Activated naive CD4-positive, alpha-beta T cell treated with anti-CD3 and anti-CD28 coated beads, Interleukin-2, amount 50 U/mL, for 24 hours (primary cell): ENCODE data around the gene TMEM95.
"Not testable (repeated sequence)": the region's sequence is repeated elsewhere in the genome, so short reads cannot be mapped to it uniquely, and the experiment has no call there.

ENCODE experiments used
- H3K27ac Mint-ChIP-seq: one replicate; pipeline ENCODE4 v1.8.0; 2021; ENCODE audit warnings: mild to moderate bottlenecking, mixed read lengths
- H3K27me3 Mint-ChIP-seq: one replicate; pipeline ENCODE4 v1.8.0; 2021; ENCODE audit warnings: mixed read lengths
- H3K36me3 Mint-ChIP-seq: one replicate; pipeline ENCODE4 v1.8.0; 2021; ENCODE audit warnings: mixed read lengths
- H3K4me1 Mint-ChIP-seq: one replicate; pipeline ENCODE4 v1.8.0; 2021; ENCODE audit warnings: mixed read lengths
- H3K4me3 Mint-ChIP-seq: one replicate; pipeline ENCODE4 v1.8.0; 2021; ENCODE audit warnings: mild to moderate bottlenecking, mixed read lengths
- H3K9me3 Mint-ChIP-seq: one replicate; pipeline ENCODE4 v1.8.0; 2021; ENCODE audit warnings: mixed read lengths

TMEM95 gene

DNA sequence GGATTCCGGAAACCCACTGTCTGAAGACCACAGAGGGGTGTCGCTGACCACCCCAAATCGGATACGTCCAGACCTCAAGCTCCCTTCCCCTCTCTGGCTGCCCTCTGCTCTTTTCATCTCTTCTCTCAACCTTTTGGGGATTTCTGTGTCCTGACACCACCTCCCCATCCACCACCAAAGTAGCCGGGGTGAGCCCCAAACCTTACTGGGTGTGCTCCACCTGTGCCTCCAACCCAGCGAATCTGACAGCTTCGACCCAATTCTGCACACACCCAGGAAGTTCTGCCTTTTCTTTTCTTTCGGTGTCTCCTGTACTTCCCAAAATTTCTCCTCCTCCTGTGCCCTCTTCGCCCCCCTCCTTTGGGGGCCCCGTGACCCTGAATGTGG is 2.5 kb upstream of the TMEM95 start:
- no peaks in the 10 kb centered on the region for H3K36me3 Mint-ChIP-seq
- peaks cover 22% of the 10 kb centered on the region for H3K4me1 Mint-ChIP-seq
- peak overlapping the region; percentile 86 for H3K4me3 Mint-ChIP-seq
- no peaks in the 10 kb centered on the region for H3K9me3 Mint-ChIP-seq
- peak overlapping the region; percentile 89 for H3K27ac Mint-ChIP-seq
- no peaks in the 10 kb centered on the region for H3K27me3 Mint-ChIP-seq

DNA sequence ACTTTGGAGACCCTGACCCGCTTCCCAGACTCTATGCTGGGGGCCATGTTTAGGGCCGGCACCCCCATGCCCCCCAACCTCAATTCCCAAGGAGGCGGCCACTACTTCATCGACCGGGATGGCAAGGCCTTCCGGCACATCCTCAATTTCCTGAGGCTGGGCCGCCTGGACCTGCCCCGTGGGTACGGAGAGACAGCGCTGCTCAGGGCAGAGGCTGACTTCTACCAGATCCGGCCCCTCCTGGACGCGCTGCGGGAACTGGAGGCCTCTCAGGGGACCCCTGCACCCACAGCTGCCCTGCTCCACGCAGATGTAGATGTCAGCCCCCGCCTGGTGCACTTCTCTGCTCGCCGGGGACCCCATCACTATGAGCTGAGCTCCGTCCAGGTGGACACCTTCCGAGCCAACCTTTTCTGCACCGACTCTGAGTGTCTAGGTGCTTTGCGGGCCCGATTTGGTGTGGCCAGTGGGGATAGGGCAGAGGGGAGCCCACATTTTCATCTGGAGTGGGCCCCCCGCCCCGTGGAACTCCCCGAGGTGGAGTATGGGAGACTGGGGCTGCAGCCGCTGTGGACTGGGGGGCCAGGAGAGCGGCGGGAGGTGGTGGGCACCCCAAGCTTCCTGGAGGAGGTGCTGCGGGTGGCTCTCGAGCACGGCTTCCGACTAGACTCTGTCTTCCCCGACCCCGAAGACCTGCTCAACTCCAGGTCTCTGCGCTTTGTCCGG is 1.9 kb upstream of the TMEM95 start:
- H3K4me1 Mint-ChIP-seq: peaks cover 22% of the 10 kb centered on the region
- H3K4me3 Mint-ChIP-seq: peak overlapping the region; percentile 86
- no peaks in the 10 kb centered on the region for H3K9me3 Mint-ChIP-seq
- H3K27me3 Mint-ChIP-seq: no peaks in the 10 kb centered on the region
- H3K36me3 Mint-ChIP-seq: no peaks in the 10 kb centered on the region
- H3K27ac Mint-ChIP-seq: peak overlapping the region; percentile 89

DNA sequence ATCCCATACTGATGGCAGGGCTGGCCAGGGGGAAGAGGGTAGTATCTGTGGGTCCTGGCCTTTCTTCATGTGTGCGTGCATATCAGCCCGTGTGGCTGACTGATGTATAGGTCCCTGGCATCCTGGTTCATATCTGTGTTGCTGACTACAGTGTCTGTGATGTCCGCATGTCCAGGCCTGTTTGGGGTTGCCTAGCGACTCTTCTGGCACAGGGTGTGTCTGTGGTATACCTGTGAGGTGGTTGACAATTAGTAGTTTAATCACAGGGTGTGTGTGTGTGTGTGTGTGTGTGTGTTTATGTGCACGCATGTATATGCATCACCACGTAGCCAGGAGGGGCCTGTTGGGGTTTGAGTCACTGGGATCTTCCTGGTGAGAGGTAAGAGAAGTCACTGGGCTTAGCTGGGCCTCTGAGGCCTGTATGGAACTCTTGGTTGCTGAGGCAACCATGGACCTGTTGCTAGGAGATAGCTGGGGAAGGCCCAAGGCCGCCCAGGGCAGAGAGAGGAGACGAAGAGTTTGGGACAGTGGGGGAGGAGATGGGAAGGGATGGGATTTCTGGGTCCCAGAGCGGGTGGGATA is 603 bp upstream of the TMEM95 start:
- H3K27me3 Mint-ChIP-seq: no peaks in the 10 kb centered on the region
- H3K4me1 Mint-ChIP-seq: peaks cover 22% of the 10 kb centered on the region
- no peaks in the 10 kb centered on the region for H3K9me3 Mint-ChIP-seq
- no peaks in the 10 kb centered on the region for H3K36me3 Mint-ChIP-seq
- H3K4me3 Mint-ChIP-seq: no peak overlapping the region
- H3K27ac Mint-ChIP-seq: peak overlapping the region; percentile 82

DNA sequence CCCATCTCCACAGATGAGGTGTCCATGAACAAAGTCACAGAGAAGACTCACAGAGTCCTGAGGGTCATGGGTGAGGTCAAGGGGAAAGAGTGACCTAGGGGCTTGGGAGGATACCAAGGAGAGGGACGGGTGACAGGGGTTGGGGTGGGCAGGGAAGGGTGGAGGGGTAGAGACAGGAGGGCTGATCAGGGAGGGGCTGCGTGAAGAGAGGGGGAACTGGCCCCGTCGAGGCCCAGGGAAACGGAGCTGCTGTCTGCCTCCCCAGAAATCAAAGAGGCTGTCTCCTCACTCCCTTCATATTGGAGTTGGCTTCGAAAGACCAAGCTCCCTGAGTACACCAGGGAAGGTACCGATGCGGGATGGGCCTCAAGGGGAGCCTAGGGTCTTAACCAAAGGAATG is 617 bp downstream of the TMEM95 start:
- no peak overlapping the region for H3K27ac Mint-ChIP-seq
- no peak overlapping the region for H3K4me3 Mint-ChIP-seq
- peaks cover 22% of the 10 kb centered on the region for H3K4me1 Mint-ChIP-seq
- H3K27me3 Mint-ChIP-seq: no peaks in the 10 kb centered on the region
- H3K9me3 Mint-ChIP-seq: no peaks in the 10 kb centered on the region
- H3K36me3 Mint-ChIP-seq: no peaks in the 10 kb centered on the region

DNA sequence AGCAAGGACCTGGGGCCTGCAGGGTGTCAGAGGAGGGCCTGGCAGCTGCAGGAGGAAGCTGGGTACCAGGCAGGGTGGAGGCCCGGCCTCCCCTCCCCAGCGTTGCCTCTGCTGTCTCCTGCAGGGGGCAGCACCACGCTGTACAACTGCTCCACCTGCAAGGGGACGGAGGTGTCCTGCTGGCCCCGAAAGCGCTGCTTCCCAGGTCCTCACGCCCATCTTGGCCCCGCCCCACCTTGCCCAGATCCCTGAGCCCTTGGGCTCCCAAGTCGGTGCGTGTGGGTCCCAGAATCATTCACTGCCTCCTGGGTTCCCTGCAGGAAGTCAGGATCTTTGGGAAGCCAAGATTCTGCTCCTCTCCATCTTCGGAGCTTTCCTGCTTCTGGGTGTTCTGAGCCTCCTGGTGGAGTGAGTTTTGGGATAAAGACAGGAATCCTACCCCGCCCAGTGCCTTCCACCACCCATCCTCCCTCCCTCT is 1.2 kb downstream of the TMEM95 start:
- peaks cover 22% of the 10 kb centered on the region for H3K4me1 Mint-ChIP-seq
- H3K27me3 Mint-ChIP-seq: no peaks in the 10 kb centered on the region
- H3K9me3 Mint-ChIP-seq: no peaks in the 10 kb centered on the region
- no peak overlapping the region for H3K4me3 Mint-ChIP-seq
- H3K36me3 Mint-ChIP-seq: no peaks in the 10 kb centered on the region
- no peak overlapping the region for H3K27ac Mint-ChIP-seq

DNA sequence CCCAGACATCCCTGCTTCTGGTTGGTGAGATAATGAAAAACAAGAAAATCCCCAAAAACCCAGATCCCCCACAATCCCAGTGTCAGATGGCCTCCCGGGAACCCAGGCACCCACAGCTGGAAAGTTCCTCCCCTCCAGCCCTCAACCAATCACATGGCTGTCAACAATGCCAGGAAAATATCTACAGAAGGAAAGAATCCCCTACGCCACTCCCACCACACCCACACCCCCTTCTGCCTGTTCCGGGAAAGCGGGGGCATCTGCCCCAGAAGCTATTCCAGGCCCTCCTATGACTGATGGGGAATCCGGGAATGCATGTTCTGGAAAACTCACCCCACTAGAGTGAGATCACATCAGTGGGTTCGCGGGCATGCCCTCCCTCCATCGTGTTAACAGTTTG is 1.8 kb downstream of the TMEM95 start:
- no peaks in the 10 kb centered on the region for H3K9me3 Mint-ChIP-seq
- no peaks in the 10 kb centered on the region for H3K27me3 Mint-ChIP-seq
- no peak overlapping the region for H3K4me3 Mint-ChIP-seq
- peaks cover 19% of the 10 kb centered on the region for H3K4me1 Mint-ChIP-seq
- no peak overlapping the region for H3K27ac Mint-ChIP-seq
- H3K36me3 Mint-ChIP-seq: no peaks in the 10 kb centered on the region

DNA sequence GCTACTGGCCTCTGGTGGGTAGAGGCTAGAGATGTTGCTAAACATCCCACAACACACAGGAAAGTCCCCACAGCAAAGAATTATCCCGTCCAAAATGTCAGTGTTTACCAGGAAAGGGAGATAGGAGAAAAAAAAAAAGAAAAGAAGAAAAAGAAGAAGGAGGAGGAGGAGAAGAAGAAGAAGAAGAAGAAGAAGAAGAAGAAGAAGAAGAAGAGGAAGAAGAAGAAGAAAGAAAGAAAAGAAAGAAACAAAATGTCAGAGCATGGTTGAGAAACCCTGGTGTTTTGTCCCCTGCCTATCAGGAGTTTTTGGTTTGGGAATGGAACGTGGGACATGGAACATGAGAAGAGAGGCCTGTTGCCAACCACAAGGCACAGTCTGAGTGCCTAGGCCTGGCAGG is 2.4 kb downstream of the TMEM95 start:
- Mint-ChIP-seq H3K9me3 (no peaks in the 10 kb centered on the region), H3K4me3 (no peak overlapping the region), H3K36me3 (no peaks in the 10 kb centered on the region), H3K27me3 (no peaks in the 10 kb centered on the region), H3K27ac (no peak overlapping the region), H3K4me1 (peaks cover 17% of the 10 kb centered on the region)

DNA sequence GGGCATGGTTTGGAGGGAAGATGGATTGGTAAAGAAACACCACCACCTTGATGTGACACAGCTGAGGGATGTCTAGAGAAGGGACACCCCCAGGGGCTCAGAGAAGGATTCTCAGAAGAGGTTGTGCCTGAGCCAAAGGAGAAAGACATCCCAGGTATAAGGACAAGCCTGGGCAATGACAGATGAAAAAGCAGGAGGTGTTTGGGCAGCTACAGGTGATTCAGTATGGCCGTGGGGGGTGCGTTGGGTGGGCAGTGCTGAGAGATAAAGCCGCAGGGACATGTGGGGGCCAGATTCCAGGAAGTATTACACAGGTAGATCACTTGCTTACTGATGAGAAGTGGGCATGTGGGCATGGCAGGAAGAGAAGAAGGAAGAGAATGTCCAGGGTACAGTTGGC is 7.0 kb downstream of the TMEM95 start:
- H3K27me3 Mint-ChIP-seq: no peaks in the 10 kb centered on the region
- H3K4me3 Mint-ChIP-seq: no peak overlapping the region
- H3K36me3 Mint-ChIP-seq: no peaks in the 10 kb centered on the region
- no peaks in the 10 kb centered on the region for H3K9me3 Mint-ChIP-seq
- H3K4me1 Mint-ChIP-seq: no peaks in the 10 kb centered on the region
- no peak overlapping the region for H3K27ac Mint-ChIP-seq

DNA sequence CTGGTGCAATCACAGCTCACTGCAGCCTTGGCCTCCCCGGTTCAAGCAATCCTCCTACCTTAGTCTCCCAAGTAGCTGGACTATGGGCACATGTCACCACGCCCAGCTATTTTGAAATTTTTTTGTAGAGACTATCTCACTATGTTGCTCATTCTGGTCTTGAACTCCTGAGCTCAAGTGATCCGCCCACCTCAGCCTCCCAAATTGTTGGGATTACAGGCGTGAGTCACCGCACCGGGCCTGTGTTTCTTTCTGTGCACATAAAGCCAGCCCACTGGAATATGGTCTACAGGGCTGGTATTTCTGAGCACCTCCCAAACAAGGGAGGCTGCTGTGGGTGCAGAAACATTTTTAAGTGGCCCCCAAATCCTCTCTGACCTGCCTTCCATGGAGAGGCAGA is 8.4 kb downstream of the TMEM95 start:
- H3K36me3 Mint-ChIP-seq: no peaks in the 10 kb centered on the region
- no peaks in the 10 kb centered on the region for H3K4me1 Mint-ChIP-seq
- no peaks in the 10 kb centered on the region for H3K27me3 Mint-ChIP-seq
- no peak overlapping the region for H3K4me3 Mint-ChIP-seq
- H3K27ac Mint-ChIP-seq: no peak overlapping the region
- no peaks in the 10 kb centered on the region for H3K9me3 Mint-ChIP-seq

DNA sequence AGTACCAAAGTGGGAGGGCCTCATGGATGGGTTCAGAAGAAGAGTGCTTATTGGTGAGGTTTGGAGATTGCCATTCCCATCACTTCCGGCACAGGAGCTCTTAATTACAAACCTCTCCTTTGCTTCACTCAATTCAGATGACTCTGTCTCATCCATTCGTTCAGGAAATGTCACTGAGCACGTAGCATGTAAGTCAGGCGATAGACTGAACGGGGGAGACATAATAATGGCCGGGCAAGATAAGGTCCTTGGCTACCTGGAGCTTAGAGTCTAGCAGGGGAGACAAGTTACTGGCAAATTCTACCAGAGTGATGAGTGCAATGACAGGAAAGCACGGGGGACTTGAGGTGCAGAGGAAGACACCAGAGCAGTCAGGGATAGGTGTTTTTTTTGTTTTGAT is 11.0 kb downstream of the TMEM95 start:
- H3K27me3 Mint-ChIP-seq, H3K4me3 Mint-ChIP-seq, H3K4me1 Mint-ChIP-seq, H3K9me3 Mint-ChIP-seq, H3K27ac Mint-ChIP-seq, H3K36me3 Mint-ChIP-seq: not testable (repeated sequence)

DNA sequence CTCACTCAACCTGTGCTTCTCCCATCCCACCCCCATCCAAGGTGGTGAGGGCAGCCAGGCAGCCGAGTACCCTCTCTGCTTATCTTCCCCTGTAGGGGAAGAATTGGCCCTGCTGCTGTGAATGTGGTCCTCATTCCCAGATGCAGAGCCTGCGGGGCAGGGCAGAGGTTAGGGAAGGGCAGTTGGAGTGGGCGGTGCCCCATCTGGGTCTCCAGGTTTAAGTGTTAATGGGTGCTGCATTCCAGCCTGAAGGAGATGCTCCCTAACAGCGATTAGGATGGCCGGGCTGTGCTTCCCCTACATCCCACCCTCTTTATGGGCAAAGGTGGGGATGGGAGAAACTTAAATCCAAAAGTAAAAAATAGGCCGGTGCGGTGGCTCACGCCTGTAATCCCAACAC is 12.1 kb downstream of the TMEM95 start:
- H3K27me3 Mint-ChIP-seq: no peaks in the 10 kb centered on the region
- no peaks in the 10 kb centered on the region for H3K4me1 Mint-ChIP-seq
- H3K9me3 Mint-ChIP-seq: no peaks in the 10 kb centered on the region
- no peak overlapping the region for H3K4me3 Mint-ChIP-seq
- H3K36me3 Mint-ChIP-seq: no peaks in the 10 kb centered on the region
- no peak overlapping the region for H3K27ac Mint-ChIP-seq

DNA sequence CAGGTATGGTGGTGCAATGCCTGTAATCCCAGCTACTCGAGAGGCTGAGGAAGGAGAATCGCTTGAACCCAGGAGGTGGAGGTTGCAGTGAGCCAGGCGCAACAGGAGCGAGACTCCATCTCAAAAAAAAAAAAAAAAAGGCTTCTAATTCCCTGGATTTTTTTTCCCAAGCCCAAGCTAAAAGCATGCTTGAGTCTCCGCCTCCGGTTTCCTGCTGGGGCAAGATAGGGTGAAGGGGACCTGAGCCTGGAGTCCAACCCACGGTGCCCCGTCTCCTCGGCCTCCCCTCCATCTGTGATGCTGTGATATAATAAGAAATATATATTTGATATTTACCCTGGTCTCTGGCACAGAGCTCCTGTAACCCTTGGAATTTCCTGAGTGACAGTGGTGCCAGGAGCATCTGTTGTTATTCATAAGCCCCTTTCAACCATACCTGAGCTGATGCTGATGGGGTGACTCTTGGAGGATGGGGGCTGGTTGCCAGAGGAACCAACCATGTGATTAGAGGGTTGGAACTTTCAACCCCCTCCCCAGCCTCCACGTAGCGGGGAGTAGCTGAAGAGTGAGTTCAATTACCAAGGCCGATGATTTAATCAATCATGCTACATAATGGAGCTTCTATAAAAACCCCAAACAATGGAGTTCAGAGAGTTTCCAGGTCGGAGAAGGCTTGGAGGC is 13.1 kb downstream of the TMEM95 start:
- Mint-ChIP-seq H3K9me3 (no peaks in the 10 kb centered on the region), H3K27me3 (no peaks in the 10 kb centered on the region), H3K4me1 (no peaks in the 10 kb centered on the region), H3K4me3 (no peak overlapping the region), H3K36me3 (no peaks in the 10 kb centered on the region), H3K27ac (no peak overlapping the region)

DNA sequence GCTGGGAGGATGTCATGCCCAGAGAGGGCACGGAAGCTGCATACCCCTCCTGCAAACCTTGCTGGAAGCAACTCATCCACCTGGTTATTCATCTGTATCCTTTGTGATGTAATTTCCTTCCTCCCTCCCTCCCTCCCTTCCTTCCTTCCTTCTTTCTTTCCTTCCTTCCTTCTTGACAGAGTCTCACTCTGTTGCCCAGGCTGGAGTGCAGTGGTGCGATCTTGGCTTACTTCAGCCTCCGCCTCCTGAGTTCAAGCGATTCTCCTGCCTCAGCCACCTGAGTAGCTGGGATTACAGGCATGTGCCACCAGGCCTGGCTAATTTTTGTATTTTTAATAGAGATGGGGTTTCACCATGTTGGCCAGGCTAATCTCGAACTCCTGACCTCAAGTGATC is 13.6 kb downstream of the TMEM95 start:
- H3K27ac Mint-ChIP-seq, H3K27me3 Mint-ChIP-seq, H3K4me1 Mint-ChIP-seq, H3K9me3 Mint-ChIP-seq, H3K4me3 Mint-ChIP-seq, H3K36me3 Mint-ChIP-seq: not testable (repeated sequence)

DNA sequence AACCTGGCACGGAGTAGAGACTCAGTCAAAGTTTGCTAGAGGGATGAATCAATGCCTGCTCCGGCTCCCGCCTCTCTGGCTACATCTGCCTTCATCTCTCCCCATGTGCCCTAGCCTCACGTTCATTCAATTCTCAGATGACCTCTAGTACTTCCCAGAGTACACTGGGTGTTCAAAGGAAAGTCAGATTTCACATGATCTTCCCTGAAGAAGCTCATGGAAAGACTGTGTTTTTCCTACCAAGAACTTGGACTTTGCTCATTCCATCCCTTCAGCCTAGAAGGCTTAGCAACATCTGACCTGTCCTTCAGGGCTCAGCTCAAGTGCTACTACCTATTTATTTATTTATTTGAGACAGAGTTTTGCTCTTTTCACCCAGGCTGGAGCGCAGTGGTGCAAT is 14.9 kb downstream of the TMEM95 start:
- Mint-ChIP-seq H3K4me3 (no peak overlapping the region), H3K27ac (no peak overlapping the region), H3K27me3 (no peaks in the 10 kb centered on the region), H3K36me3 (no peaks in the 10 kb centered on the region), H3K4me1 (no peaks in the 10 kb centered on the region), H3K9me3 (no peaks in the 10 kb centered on the region)

DNA sequence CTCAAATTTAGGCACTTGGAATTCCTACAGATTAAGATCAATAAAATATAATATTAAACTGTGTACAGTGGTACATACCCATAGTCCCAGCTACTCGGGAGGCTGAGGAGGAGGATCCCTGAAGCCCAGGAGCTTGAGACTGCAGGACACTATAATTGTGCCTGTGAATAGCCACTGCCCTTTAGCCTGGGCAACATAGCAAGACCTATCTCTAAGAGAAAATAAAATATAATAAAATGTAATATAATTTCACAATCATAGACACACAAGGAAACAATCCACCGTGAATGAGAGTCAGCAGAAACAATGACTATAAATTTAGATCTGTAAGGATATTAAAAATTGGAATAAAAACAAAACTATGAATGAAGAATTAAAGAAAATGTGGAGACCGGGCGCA is 15.9 kb downstream of the TMEM95 start:
- H3K4me3 Mint-ChIP-seq: no peak overlapping the region
- no peaks in the 10 kb centered on the region for H3K9me3 Mint-ChIP-seq
- H3K27me3 Mint-ChIP-seq: no peaks in the 10 kb centered on the region
- H3K36me3 Mint-ChIP-seq: no peaks in the 10 kb centered on the region
- no peaks in the 10 kb centered on the region for H3K4me1 Mint-ChIP-seq
- no peak overlapping the region for H3K27ac Mint-ChIP-seq

DNA sequence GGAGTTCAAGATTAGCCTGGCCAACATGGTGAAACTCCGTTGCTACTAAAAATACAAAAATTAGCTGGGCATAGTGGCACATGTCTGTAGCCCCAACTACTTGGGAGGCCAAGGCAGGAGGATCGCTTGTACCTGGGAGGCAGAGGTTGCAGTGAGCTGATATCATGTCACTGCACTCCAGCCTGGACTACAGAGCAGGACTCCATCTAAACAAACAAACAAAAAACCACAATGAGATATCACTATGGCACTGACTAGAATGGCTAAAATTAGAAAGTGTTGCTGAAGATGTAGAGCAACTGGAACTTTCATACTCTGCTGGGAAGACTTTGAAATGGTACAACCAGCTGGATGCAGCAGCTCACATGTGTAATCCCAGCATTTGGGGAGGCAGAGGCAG is 19.4 kb downstream of the TMEM95 start:
- H3K36me3 Mint-ChIP-seq: peaks cover 1% of the 10 kb centered on the region
- H3K4me3 Mint-ChIP-seq: no peak overlapping the region
- H3K27me3 Mint-ChIP-seq: peaks cover 7% of the 10 kb centered on the region
- no peaks in the 10 kb centered on the region for H3K9me3 Mint-ChIP-seq
- no peaks in the 10 kb centered on the region for H3K4me1 Mint-ChIP-seq
- no peak overlapping the region for H3K27ac Mint-ChIP-seq
